WERI-Rb-1 (cell line): ENCODE results near the gene ANXA3.
"Not testable (repeated sequence)": the region's sequence is repeated elsewhere in the genome, so short reads cannot be mapped to it uniquely, and the experiment has no call there.

Experiments
- DNase-seq: peaks from one replicate; pipeline ENCODE4 v3.0.0-alpha.2; 2020
- H3K27ac ChIP-seq: fragments of 250-450 bp; sonication (Bioruptor Pico); 2 replicates; pipeline ENCODE4 v1.5.1; 2020; ENCODE audit warnings: mild to moderate bottlenecking, moderate library complexity
- H3K27me3 ChIP-seq: fragments of 250-450 bp; sonication (Bioruptor Pico); 2 replicates; pipeline ENCODE4 v1.5.1; 2021; ENCODE audit warnings: mild to moderate bottlenecking, low read depth, moderate library complexity; ENCODE audit not compliant: insufficient read depth, severe bottlenecking
- H3K36me3 ChIP-seq: fragments of 250-450 bp; sonication (Bioruptor Pico); 2 replicates; pipeline ENCODE4 v1.5.1; 2020; ENCODE audit warnings: mild to moderate bottlenecking, moderate library complexity
- H3K4me3 ChIP-seq: 2 replicates; pipeline ENCODE4 v1.5.1; 2011; ENCODE audit warnings: low read depth, mild to moderate bottlenecking, control low read depth, low read length
- H3K9me3 ChIP-seq: fragments of 250-450 bp; sonication (Bioruptor Pico); 2 replicates; pipeline ENCODE4 v1.5.1; 2021; ENCODE audit warnings: mild to moderate bottlenecking, moderate library complexity; ENCODE audit not compliant: severe bottlenecking
- CTCF ChIP-seq: IDR thresholded peaks from 2 replicates; pipeline ENCODE4 v1.5.1; 2011; ENCODE audit warnings: low read depth, mild to moderate bottlenecking, control low read depth, inconsistent platforms, low read length

Gene ANXA3

GRCh38 chr4:78585633-78586032 lies 34.1 kb downstream of the ANXA3 start:
- no peak for TF ChIP-seq CTCF
- H3K36me3 ChIP-seq, result no peaks in the 10 kb centered on the region
- H3K27ac ChIP-seq, result no peak overlapping the region
- peaks cover 4% of the 10 kb centered on the region for H3K9me3 ChIP-seq
- H3K4me3 ChIP-seq, result no peak overlapping the region
- H3K27me3 ChIP-seq, result no peaks in the 10 kb centered on the region
- DNase-seq, result no peak

GRCh38 chr4:78588894-78589545 lies 37.5 kb downstream of the ANXA3 start:
- TF ChIP-seq CTCF, result no peak
- H3K4me3 ChIP-seq, result no peak overlapping the region
- peaks cover 4% of the 10 kb centered on the region for H3K9me3 ChIP-seq
- no peaks in the 10 kb centered on the region for H3K27me3 ChIP-seq
- H3K27ac ChIP-seq, result no peak overlapping the region
- no peaks in the 10 kb centered on the region for H3K36me3 ChIP-seq
- DNase-seq, result no peak

GRCh38 chr4:78591404-78591803 lies 39.8 kb downstream of the ANXA3 start:
- Histone ChIP-seq H3K27me3 (no peaks in the 10 kb centered on the region), H3K27ac (no peak overlapping the region), H3K36me3 (no peaks in the 10 kb centered on the region), H3K9me3 (no peaks in the 10 kb centered on the region), H3K4me3 (no peak overlapping the region)
- TF ChIP-seq CTCF, result no peak
- no peak for DNase-seq

- no peak overlapping the region for H3K4me3 ChIP-seq
- H3K9me3 ChIP-seq, result no peaks in the 10 kb centered on the region
- TF ChIP-seq CTCF, result peak; percentile 42
- H3K27ac ChIP-seq, result no peak overlapping the region
- no peaks in the 10 kb centered on the region for H3K36me3 ChIP-seq
- H3K27me3 ChIP-seq, result no peaks in the 10 kb centered on the region
- no peak for DNase-seq
Observed at GRCh38 chr4:78592088-78592783, 40.7 kb downstream of the ANXA3 start.

- Histone ChIP-seq H3K36me3 (no peaks in the 10 kb centered on the region), H3K27ac (peak overlapping the region; percentile 11), H3K27me3 (no peaks in the 10 kb centered on the region), H3K9me3 (no peaks in the 10 kb centered on the region), H3K4me3 (no peak overlapping the region)
- no peak for TF ChIP-seq CTCF
- DNase-seq, result no peak
Observed at GRCh38 chr4:78596111-78596742, 44.7 kb downstream of the ANXA3 start.

GRCh38 chr4:78598431-78598830 lies 46.9 kb downstream of the ANXA3 start:
- not testable (repeated sequence) for DNase-seq, H3K4me3 ChIP-seq, H3K27ac ChIP-seq, H3K9me3 ChIP-seq, H3K27me3 ChIP-seq, H3K36me3 ChIP-seq
